A673 (cell line): ENCODE data around the gene BMPR1B. TPM values are rescaled to one million over a fixed set of nuclear protein-coding genes. Genes with fewer than 3 reads are reported as not detected.

Experiments
- BruUV-seq: library from RNA; stranded (reverse); fragments of 400-500 nt; replicated peaks from 2 replicates; lab custom pipeline; 2021; lab: Mats Ljungman, UMichigan
- CTCF ChIA-PET: fragments of 300-600 bp; sonication (Branson Sonifier 250); formaldehyde crosslinking; loops from one replicate; lab custom pipeline; 2022; ENCODE audit warnings: antibody characterized with exemption; lab: Charles Lee
- POLR2A ChIA-PET: fragments of 300-600 bp; sonication (Branson Sonifier 250); formaldehyde crosslinking; loops from one replicate; lab custom pipeline; 2022; ENCODE audit warnings: antibody characterized with exemption; ENCODE audit not compliant: low non-redundant PET; lab: Charles Lee
- DNase-seq: peaks from one replicate; pipeline ENCODE4 v3.0.0-alpha.2; 2015; ENCODE audit warnings: low spot score
- H3K27ac ChIP-seq: fragments of 200-600 bp; sonication (generic); 2 replicates; pipeline ENCODE4 v1.5.1; 2016; ENCODE audit warnings: mixed run types, low read depth, mild to moderate bottlenecking, mixed read lengths, antibody characterized with exemption, low read length; ENCODE audit not compliant: poor library complexity, severe bottlenecking
- H3K27me3 ChIP-seq: fragments of 200-600 bp; sonication (generic); replicated peaks from 2 replicates; pipeline ENCODE4 v1.6.1; 2017; ENCODE audit warnings: mixed run types, low read depth, mild to moderate bottlenecking, mixed read lengths, antibody characterized with exemption, low read length; ENCODE audit not compliant: insufficient read depth, poor library complexity
- H3K36me3 ChIP-seq: fragments of 200-600 bp; sonication (generic); 2 replicates; pipeline ENCODE4 v1.6.1; 2016; ENCODE audit warnings: mixed run types, mild to moderate bottlenecking, mixed read lengths, antibody characterized with exemption, low read length; ENCODE audit not compliant: insufficient read depth, poor library complexity, severe bottlenecking
- H3K4me1 ChIP-seq: fragments of 200-600 bp; sonication (generic); 2 replicates; pipeline ENCODE4 v1.6.1; 2017; ENCODE audit warnings: mixed run types, mild to moderate bottlenecking, mixed read lengths, antibody characterized with exemption, low read length; ENCODE audit not compliant: insufficient read depth, poor library complexity, severe bottlenecking
- H3K4me3 ChIP-seq: fragments of 200-600 bp; sonication (generic); 2 replicates; pipeline ENCODE4 v1.5.1; 2016; ENCODE audit warnings: low read depth, mixed run types, mild to moderate bottlenecking, mixed read lengths, low read length; ENCODE audit not compliant: poor library complexity, severe bottlenecking
- H3K9me3 ChIP-seq: fragments of 200-600 bp; sonication (generic); 2 replicates; pipeline ENCODE4 v1.6.1; 2016; ENCODE audit warnings: mixed run types, low read depth, mild to moderate bottlenecking, mixed read lengths, antibody characterized with exemption, low read length; ENCODE audit not compliant: poor library complexity, severe bottlenecking
- EZH2 ChIP-seq: fragments of 200-600 bp; sonication (generic); IDR thresholded peaks from 2 replicates; pipeline ENCODE4 v1.6.1; 2017; ENCODE audit warnings: borderline replicate concordance, low read depth, mild to moderate bottlenecking, mixed read lengths, antibody characterized with exemption, low read length; ENCODE audit not compliant: poor library complexity, severe bottlenecking
- intact Hi-C: fragments of 100-400 bp; cut with micrococcal nuclease; formaldehyde crosslinking; loops from one replicate; pipeline ENCODE4 v1.10.0; 2022; ENCODE audit not compliant: unreplicated experiment
- total RNA-seq: library from RNA; stranded (reverse); gene quantifications from 2 replicates; pipeline ENCODE4 v1.2.3, GENCODE V29; 2021
- TF ChIP-seq, protein P1 (sequence below): fragments of 300-800, 200-600 bp; sonication (generic); conservative IDR thresholded peaks from 2 replicates; pipeline ENCODE4 v1.5.1; 2017; ENCODE audit warnings: low read depth, mild to moderate bottlenecking, antibody characterized with exemption, low read length, moderate library complexity, mixed read lengths

The BMPR1B gene
- total RNA-seq, 1 experiment from 2014 or later, result 2.2 TPM

DNA sequence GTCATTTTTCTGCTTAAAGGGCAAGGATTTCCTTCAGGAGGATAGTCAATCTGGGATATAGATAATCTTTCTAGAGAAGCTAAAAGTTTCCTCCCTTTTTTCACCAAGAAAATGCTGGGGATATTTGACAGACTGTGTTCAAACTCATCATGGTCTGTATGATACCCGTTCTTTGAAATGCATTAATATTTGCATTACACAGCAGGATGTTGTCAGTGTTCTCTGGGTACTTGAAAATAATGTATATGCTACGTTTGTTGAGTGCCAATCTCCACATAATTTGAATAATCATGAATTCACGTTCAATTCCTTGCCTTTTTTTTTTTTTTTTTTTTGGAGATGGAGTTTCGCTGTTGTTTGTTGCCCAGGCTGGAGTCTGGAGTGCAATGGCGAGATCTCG lies 18.0 kb upstream of the BMPR1B start:
- BruUV-seq, result no TSS peak
- H3K4me3 ChIP-seq, result no peak overlapping the region
- H3K27ac ChIP-seq, result no peak overlapping the region
- intact Hi-C loops, result no loop called here
- DNase-seq, result no peak
- CTCF ChIA-PET, result no interaction called here
- TF ChIP-seq, protein P1, sequence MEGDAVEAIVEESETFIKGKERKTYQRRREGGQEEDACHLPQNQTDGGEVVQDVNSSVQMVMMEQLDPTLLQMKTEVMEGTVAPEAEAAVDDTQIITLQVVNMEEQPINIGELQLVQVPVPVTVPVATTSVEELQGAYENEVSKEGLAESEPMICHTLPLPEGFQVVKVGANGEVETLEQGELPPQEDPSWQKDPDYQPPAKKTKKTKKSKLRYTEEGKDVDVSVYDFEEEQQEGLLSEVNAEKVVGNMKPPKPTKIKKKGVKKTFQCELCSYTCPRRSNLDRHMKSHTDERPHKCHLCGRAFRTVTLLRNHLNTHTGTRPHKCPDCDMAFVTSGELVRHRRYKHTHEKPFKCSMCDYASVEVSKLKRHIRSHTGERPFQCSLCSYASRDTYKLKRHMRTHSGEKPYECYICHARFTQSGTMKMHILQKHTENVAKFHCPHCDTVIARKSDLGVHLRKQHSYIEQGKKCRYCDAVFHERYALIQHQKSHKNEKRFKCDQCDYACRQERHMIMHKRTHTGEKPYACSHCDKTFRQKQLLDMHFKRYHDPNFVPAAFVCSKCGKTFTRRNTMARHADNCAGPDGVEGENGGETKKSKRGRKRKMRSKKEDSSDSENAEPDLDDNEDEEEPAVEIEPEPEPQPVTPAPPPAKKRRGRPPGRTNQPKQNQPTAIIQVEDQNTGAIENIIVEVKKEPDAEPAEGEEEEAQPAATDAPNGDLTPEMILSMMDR, result no peak
- no peak for TF ChIP-seq EZH2
- no peaks in the 10 kb centered on the region for H3K36me3 ChIP-seq
- peaks cover under 1% of the 10 kb centered on the region for H3K4me1 ChIP-seq
- POLR2A ChIA-PET, result no interaction called here
- H3K27me3 ChIP-seq, result no peaks in the 10 kb centered on the region
- no peaks in the 10 kb centered on the region for H3K9me3 ChIP-seq

DNA sequence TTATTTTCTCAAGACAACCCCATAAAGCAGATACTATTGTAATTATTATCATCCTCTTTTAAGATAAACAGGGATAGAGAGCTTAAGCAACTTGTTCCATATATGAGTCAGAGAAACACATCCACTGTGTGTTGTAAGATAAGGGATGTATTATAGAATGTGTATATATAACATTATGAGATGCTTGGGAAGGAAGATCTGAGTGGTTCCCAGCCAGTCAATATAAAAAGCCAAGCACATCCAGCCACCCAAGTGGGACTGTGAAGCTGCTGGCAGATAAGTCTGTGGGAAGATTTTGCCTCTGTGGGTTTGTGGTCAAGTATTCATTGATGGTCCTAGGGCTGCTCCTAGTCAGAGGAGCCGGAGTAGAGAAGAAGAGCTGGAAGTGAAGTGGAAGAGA lies 16.5 kb upstream of the BMPR1B start:
- Histone ChIP-seq H3K27ac (no peak overlapping the region), H3K4me1 (no peaks in the 10 kb centered on the region), H3K36me3 (no peaks in the 10 kb centered on the region), H3K9me3 (no peaks in the 10 kb centered on the region), H3K27me3 (no peaks in the 10 kb centered on the region), H3K4me3 (no peak overlapping the region)
- DNase-seq, result no peak
- no TSS peak for BruUV-seq
- CTCF ChIA-PET, result no interaction called here
- TF ChIP-seq, protein P1, result no peak
- TF ChIP-seq EZH2, result no peak
- intact Hi-C loops, result no loop called here
- POLR2A ChIA-PET, result no interaction called here

DNA sequence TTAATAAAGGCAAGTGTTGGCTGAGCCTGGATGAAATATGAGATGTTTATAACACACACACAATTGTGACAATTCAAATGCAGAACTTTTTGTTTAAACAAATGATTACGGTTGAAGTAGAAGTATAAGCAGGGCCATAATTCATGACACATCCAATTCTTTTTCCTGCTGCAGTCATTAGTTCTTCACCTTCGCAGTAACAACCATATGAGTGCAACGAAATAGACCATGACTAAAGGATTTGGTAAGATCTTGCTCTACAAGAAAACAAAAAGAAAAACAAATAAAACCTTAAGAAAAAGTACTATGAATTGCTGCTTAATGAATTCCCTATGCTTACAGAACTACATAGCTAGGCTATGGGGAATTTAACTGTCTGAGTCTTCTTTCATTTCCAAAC lies 13.9 kb upstream of the BMPR1B start:
- Histone ChIP-seq H3K27ac (no peak overlapping the region), H3K27me3 (no peaks in the 10 kb centered on the region), H3K4me1 (no peaks in the 10 kb centered on the region), H3K4me3 (no peak overlapping the region), H3K9me3 (no peaks in the 10 kb centered on the region), H3K36me3 (no peaks in the 10 kb centered on the region)
- DNase-seq, result no peak
- TF ChIP-seq, protein P1, result no peak
- TF ChIP-seq EZH2, result no peak
- ChIA-PET POLR2A (no interaction called here), CTCF (no interaction called here)
- BruUV-seq, result no TSS peak
- intact Hi-C loops, result no loop called here
